Stomach (tissue), 4 donors: ENCODE measurements around the gene TTC28.

Experiments used
- CTCF ChIP-seq, 7 experiments: fragments of 450-650 bp in 4 of 7; fragments of 200-600 bp in 3 of 7; sonication (generic) in 3 of 7; IDR thresholded peaks; one replicate each; pipeline ENCODE4 v1.5.1; 2016 to 2019; ENCODE audit warnings: antibody characterized with exemption in 7 of 7, control low read depth in 2 of 7, mild to moderate bottlenecking in 1 of 7
- EP300 ChIP-seq: sonication (generic); formaldehyde crosslinking; IDR thresholded peaks from one replicate; pipeline ENCODE4 v1.6.1; 2017; ENCODE audit warnings: antibody characterized with exemption
- POLR2A ChIP-seq, 4 donors: fragments of 450-650 bp; IDR thresholded peaks; one replicate each; pipeline ENCODE4 v1.6.1; 2016; ENCODE audit warnings: antibody characterized with exemption in 4 of 4, control low read depth in 2 of 4, mild to moderate bottlenecking in 1 of 4, moderate library complexity in 1 of 4
- POLR2AphosphoS5 ChIP-seq, 3 donors: sonication (generic); formaldehyde crosslinking; IDR thresholded peaks; one replicate each; pipeline ENCODE4 v1.6.1; 2016; ENCODE audit warnings: antibody characterized with exemption in 3 of 3

GRCh38 chr22:28629420-28630176 lies 50.0 kb downstream of the TTC28 start:
- TF ChIP-seq CTCF (IDR thresholded peaks at IDR 0.05) (no peak), POLR2A (IDR thresholded peaks at IDR 0.05) (no peak), POLR2AphosphoS5 (IDR thresholded peaks at IDR 0.05) (no peak), EP300 (no peak)
